Muscle of leg (tissue), 11 donors: Measurements from ENCODE around the gene SYTL3. TPM values are rescaled to one million over a fixed set of nuclear protein-coding genes. Genes with fewer than 3 reads are reported as not detected.

Experiments
- DNase-seq: peaks from one replicate; pipeline ENCODE4 v3.0.0; 2013
- H3K27ac ChIP-seq: one replicate; pipeline ENCODE4 v1.5.1; 2013; ENCODE audit warnings: mild to moderate bottlenecking, low read length, control low read depth
- H3K27me3 ChIP-seq: one replicate; pipeline ENCODE4 v1.6.1; 2013; ENCODE audit warnings: low read length; ENCODE audit not compliant: control insufficient read depth, insufficient read depth
- H3K36me3 ChIP-seq: one replicate; pipeline ENCODE4 v1.6.1; 2013; ENCODE audit warnings: low read length; ENCODE audit not compliant: control insufficient read depth, insufficient read depth
- H3K4me1 ChIP-seq: one replicate; pipeline ENCODE4 v1.6.1; 2013; ENCODE audit warnings: low read length; ENCODE audit not compliant: control insufficient read depth, insufficient read depth
- H3K4me3 ChIP-seq: one replicate; pipeline ENCODE4 v1.5.1; 2013; ENCODE audit warnings: low read length, control low read depth
- H3K9me3 ChIP-seq: replicated peaks from 2 replicates; pipeline ENCODE4 v1.6.1; 2013; ENCODE audit warnings: low read depth, low read length; ENCODE audit not compliant: control insufficient read depth
- WGBS: methylation state at CpG from one replicate; pipeline ENCODE4 v1.1.5; 2013; ENCODE audit warnings: missing lambda C conversion rate; ENCODE audit not compliant: insufficient coverage; 5-methylcytosine and 5-hydroxymethylcytosine counted together
- polyA plus RNA-seq, 8 donors: library from polyadenylated mRNA; unstranded; fragments of 120-200 nt; gene quantifications; one replicate each; pipeline versions ENCODE4 v1.2.1 to v1.2.3, GENCODE V29; 2013; ENCODE audit warnings: inconsistent platforms in 1 of 8, low replicate concordance in 1 of 8; ENCODE audit not compliant: insufficient read length in 8 of 8, insufficient read depth in 1 of 8
- total RNA-seq: library from RNA; stranded (reverse); fragments of 120-200 nt; gene quantifications from one replicate; pipeline ENCODE4 v1.2.4, GENCODE V29; 2013

The SYTL3 gene
- total and polyA plus RNA-seq, 9 donors = 4.2 to 10.5 (median 7.8) TPM

GRCh38 chr6:158781692-158782373 is 132.0 kb downstream of the SYTL3 start:
- H3K27ac ChIP-seq = no peak overlapping the region
- WGBS = 84% methylated on average over 13 of the region's 19 CpGs
- no peak for DNase-seq
- H3K9me3 ChIP-seq = no peaks in the 10 kb centered on the region
- no peaks in the 10 kb centered on the region for H3K4me1 ChIP-seq
- H3K27me3 ChIP-seq = no peaks in the 10 kb centered on the region
- H3K4me3 ChIP-seq = no peak overlapping the region
- H3K36me3 ChIP-seq = peaks cover 71% of the 10 kb centered on the region

- Histone ChIP-seq H3K4me3 (no peak overlapping the region), H3K9me3 (no peaks in the 10 kb centered on the region), H3K27ac (no peak overlapping the region), H3K4me1 (no peaks in the 10 kb centered on the region), H3K36me3 (peaks cover 72% of the 10 kb centered on the region), H3K27me3 (no peaks in the 10 kb centered on the region)
- WGBS = 88% methylated on average over 9 of the region's 11 CpGs
- DNase-seq = no peak
Observed at GRCh38 chr6:158782432-158783166, 132.7 kb downstream of the SYTL3 start.

- DNase-seq = no peak
- WGBS = no CpG with 5 or more reads among the region's 4 CpGs
- Histone ChIP-seq H3K27ac (no peak overlapping the region), H3K4me1 (no peaks in the 10 kb centered on the region), H3K4me3 (no peak overlapping the region), H3K27me3 (no peaks in the 10 kb centered on the region), H3K36me3 (peaks cover 69% of the 10 kb centered on the region), H3K9me3 (no peaks in the 10 kb centered on the region)
Observed at GRCh38 chr6:158783167-158783450, 133.3 kb downstream of the SYTL3 start.

DNA sequence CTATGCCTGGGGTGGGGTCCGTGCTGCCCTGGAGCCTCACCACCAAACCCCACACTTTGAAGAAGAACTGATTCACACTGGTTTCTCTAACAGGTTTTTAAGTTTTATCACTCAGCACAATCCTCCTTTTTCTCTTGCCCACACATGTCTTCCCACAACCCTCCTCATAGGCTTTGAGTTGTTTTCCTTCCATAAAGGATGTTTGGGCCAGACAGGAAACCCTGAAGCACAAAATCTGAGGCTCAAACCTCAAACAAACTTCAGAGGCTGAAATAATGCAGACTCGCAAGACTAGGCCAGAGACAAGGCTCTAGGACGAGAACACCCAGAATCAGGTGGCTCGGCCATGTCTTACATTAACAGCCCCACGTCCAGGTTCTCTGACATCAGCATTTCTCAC is 134.0 kb downstream of the SYTL3 start:
- DNase-seq = no peak
- Histone ChIP-seq H3K9me3 (no peaks in the 10 kb centered on the region), H3K27me3 (no peaks in the 10 kb centered on the region), H3K4me1 (no peaks in the 10 kb centered on the region), H3K27ac (no peak overlapping the region), H3K36me3 (peaks cover 72% of the 10 kb centered on the region), H3K4me3 (no peak overlapping the region)
- WGBS = 86% methylated on average over 5 of the region's 5 CpGs

DNA sequence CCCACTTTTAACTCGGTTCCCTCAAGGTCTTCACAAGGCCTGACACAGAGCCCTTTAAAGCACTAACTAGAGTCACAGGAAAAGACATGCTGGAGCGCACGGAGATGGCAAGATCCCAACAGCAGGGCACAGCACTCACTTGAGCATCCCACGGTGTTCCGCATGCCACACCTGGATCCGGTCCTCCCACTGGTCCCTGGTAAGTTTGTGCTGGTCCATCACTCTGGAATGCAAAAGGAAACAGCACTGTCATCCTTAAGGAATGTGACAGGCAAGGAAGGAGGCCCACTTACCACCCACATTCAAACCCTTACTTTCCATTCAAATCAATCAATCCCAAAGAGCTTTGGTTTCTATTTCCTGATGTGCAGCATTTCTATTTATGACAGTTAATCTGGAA is 134.7 kb downstream of the SYTL3 start:
- peaks cover 69% of the 10 kb centered on the region for H3K36me3 ChIP-seq

GRCh38 chr6:158785036-158785435 is 135.2 kb downstream of the SYTL3 start:
- Histone ChIP-seq H3K4me3 (no peak overlapping the region), H3K27ac (no peak overlapping the region), H3K9me3 (no peaks in the 10 kb centered on the region), H3K27me3 (no peaks in the 10 kb centered on the region), H3K36me3 (peaks cover 66% of the 10 kb centered on the region), H3K4me1 (peaks cover 3% of the 10 kb centered on the region)
- DNase-seq = no peak
- WGBS = 89% methylated on average over 12 of the region's 12 CpGs

More for the DNA sequence above, 134.7 kb downstream of the SYTL3 start:
- WGBS = 83% methylated on average over 6 of the region's 6 CpGs
- no peak for DNase-seq
- no peaks in the 10 kb centered on the region for H3K27me3 ChIP-seq
- H3K4me3 ChIP-seq = no peak overlapping the region
- peaks cover under 1% of the 10 kb centered on the region for H3K4me1 ChIP-seq
- no peak overlapping the region for H3K27ac ChIP-seq
- H3K9me3 ChIP-seq = no peaks in the 10 kb centered on the region

- Histone ChIP-seq H3K27ac (no peak overlapping the region), H3K4me1 (peaks cover 3% of the 10 kb centered on the region), H3K4me3 (no peak overlapping the region), H3K27me3 (no peaks in the 10 kb centered on the region), H3K36me3 (peaks cover 54% of the 10 kb centered on the region), H3K9me3 (no peaks in the 10 kb centered on the region)
- DNase-seq = no peak
- WGBS = 78% methylated on average over 3 of the region's 6 CpGs
Observed at GRCh38 chr6:158786645-158787304, 136.9 kb downstream of the SYTL3 start.

- H3K36me3 ChIP-seq = peaks cover 49% of the 10 kb centered on the region
- H3K4me3 ChIP-seq = no peak overlapping the region
- H3K27ac ChIP-seq = no peak overlapping the region
- 77% methylated on average over 5 of the region's 6 CpGs for WGBS
- no peaks in the 10 kb centered on the region for H3K9me3 ChIP-seq
- no peak for DNase-seq
- H3K4me1 ChIP-seq = peaks cover 3% of the 10 kb centered on the region
- H3K27me3 ChIP-seq = no peaks in the 10 kb centered on the region
Observed at GRCh38 chr6:158787395-158787794, 137.5 kb downstream of the SYTL3 start.

DNA sequence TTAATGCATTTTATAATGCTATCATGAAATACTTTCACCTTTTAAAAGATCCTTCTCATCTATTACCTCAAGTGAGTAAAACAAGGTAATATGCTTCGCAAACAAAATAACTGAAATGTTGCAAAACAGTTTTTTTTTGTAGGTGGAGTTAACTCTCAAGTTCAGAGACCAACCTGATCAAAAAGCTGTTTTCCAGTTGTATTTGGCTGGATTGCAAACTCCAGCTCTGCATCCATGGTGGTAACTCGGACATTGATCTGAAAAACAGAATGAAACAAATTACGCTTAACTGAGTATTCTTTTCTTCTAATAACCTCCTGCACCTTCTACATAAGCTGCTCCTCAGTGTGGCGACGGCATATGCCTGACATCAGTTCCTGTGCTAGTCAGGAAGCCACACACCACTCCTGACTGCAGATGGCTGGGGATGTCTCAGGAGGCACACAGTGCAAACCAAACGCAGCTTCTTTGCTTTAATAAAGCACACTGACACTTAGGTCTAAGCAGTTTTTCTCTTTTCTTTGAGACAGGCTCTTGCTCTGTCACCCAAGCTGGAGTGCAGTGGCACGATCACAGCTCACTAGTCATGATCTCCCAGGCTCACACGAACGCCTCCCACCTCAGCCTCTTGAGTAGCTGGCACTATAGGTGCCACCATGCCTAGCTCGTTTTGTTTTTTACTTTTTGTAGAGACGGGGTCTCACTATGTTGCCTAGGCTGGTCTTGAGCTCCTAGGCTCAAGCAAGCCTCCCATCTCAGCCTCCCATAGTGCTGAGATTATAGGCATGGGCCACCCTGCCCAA is 139.5 kb downstream of the SYTL3 start:
- peak overlapping the region; percentile 38 for H3K27ac ChIP-seq
- H3K4me1 ChIP-seq = peaks cover 3% of the 10 kb centered on the region
- DNase-seq = peak; percentile 75

More for the DNA sequence above, 139.5 kb downstream of the SYTL3 start:
- no peak overlapping the region for H3K4me3 ChIP-seq
- H3K9me3 ChIP-seq = no peaks in the 10 kb centered on the region
- peaks cover 29% of the 10 kb centered on the region for H3K36me3 ChIP-seq
- H3K27me3 ChIP-seq = no peaks in the 10 kb centered on the region
- 27% methylated on average over 9 of the region's 11 CpGs for WGBS
